ENCODE results near the gene LIN37. TPM values are rescaled to one million over a fixed set of nuclear protein-coding genes. Genes with fewer than 3 reads are reported as not detected.

LIN37 gene
- total and polyA plus RNA-seq, 8 donors = 1.7 to 44.0 (median 4.5) TPM

- no peaks in the 10 kb centered on the region for H3K27me3 ChIP-seq
- H3K4me1 ChIP-seq = peaks cover 0 to 4% (median 0%) of the 10 kb centered on the region in 3 donors
- H3K4me3 ChIP-seq = no peak overlapping the region
- no peak for DNase-seq
- no peak overlapping the region for H3K27ac ChIP-seq
- intact Hi-C loops (cut with DNase I) = no loop called here
- no peak for TF ChIP-seq CTCF (IDR thresholded peaks at IDR 0.05)
- no peak for FAIRE-seq
- no peak for ATAC-seq
- WGBS, 2 donors = 80 to 85% methylated on average over 12 of the region's 12 CpGs
- H3K9me3 ChIP-seq = no peaks in the 10 kb centered on the region
- no peaks in the 10 kb centered on the region for H3K36me3 ChIP-seq
Observed at GRCh38 chr19:35788205-35788960, 40.0 kb downstream of the LIN37 start.

GRCh38 chr19:35789195-35789977 is 41.0 kb downstream of the LIN37 start:
- no peak for FAIRE-seq
- Histone ChIP-seq H3K27me3 (no peaks in the 10 kb centered on the region), H3K4me1 (peaks cover 0 to 4% (median 0%) of the 10 kb centered on the region in 3 donors), H3K9me3 (no peaks in the 10 kb centered on the region), H3K4me3 (no peak overlapping the region), H3K36me3 (no peaks in the 10 kb centered on the region), H3K27ac (no peak overlapping the region)
- 90 to 91% methylated on average over 11 of the region's 11 CpGs for WGBS, 2 donors
- ATAC-seq = no peak
- TF ChIP-seq CTCF (IDR thresholded peaks at IDR 0.05) = no peak
- peak in 1 of 6 donors; percentile 23 for DNase-seq
- intact Hi-C loops (cut with DNase I) = no loop called here

GRCh38 chr19:35789978-35790944 is 41.9 kb downstream of the LIN37 start:
- Histone ChIP-seq H3K4me1 (peaks cover 0 to 4% (median 0%) of the 10 kb centered on the region in 3 donors), H3K4me3 (no peak overlapping the region), H3K36me3 (no peaks in the 10 kb centered on the region), H3K27me3 (no peaks in the 10 kb centered on the region), H3K27ac (no peak overlapping the region), H3K9me3 (no peaks in the 10 kb centered on the region)
- intact Hi-C loops (cut with DNase I) = no loop called here
- no peak for TF ChIP-seq CTCF (IDR thresholded peaks at IDR 0.05)
- 82 to 84% methylated on average over 16 to 19 of the region's 19 CpGs for WGBS, 2 donors
- FAIRE-seq = no peak
- no peak for ATAC-seq
- peak in 3 of 6 donors; percentile 30 to 68 (median 57) for DNase-seq

GRCh38 chr19:35790981-35791813 is 42.8 kb downstream of the LIN37 start:
- no peak for FAIRE-seq
- ATAC-seq = peak; percentile 77 to 94 (median 87)
- Histone ChIP-seq H3K36me3 (no peaks in the 10 kb centered on the region), H3K27ac (no peak overlapping the region), H3K4me3 (no peak overlapping the region), H3K27me3 (no peaks in the 10 kb centered on the region), H3K4me1 (peaks cover 0 to 4% (median 0%) of the 10 kb centered on the region in 3 donors), H3K9me3 (no peaks in the 10 kb centered on the region)
- intact Hi-C loops (cut with DNase I) = no loop called here
- TF ChIP-seq CTCF (IDR thresholded peaks at IDR 0.05) = no peak
- WGBS, 2 donors = 49 to 54% methylated on average over 19 to 20 of the region's 20 CpGs
- DNase-seq = peak; percentile 66 to 91 (median 78)
